Activated CD4-positive, alpha-beta T cell treated with anti-CD3 and anti-CD28 coated beads for 36 hours (primary cell): ENCODE data around the gene FAM149A. TPM values are rescaled to one million over a fixed set of nuclear protein-coding genes. Genes with fewer than 3 reads are reported as not detected.

ENCODE experiments used
- ATAC-seq: fragments of 200-7000 bp; cut with Tn5 transposase; one replicate; pipeline ENCODE4 v1.10.0; 2021; ENCODE audit warnings: mild to moderate bottlenecking, moderate library complexity
- CTCF ChIA-PET: fragments of 350-600 bp; sonication (Branson Sonifier 250); formaldehyde crosslinking; loops from one replicate; lab custom pipeline; 2021; ENCODE audit warnings: antibody characterized with exemption; lab: Charles Lee
- POLR2A ChIA-PET: fragments of 350-600 bp; sonication (Branson Sonifier 250); formaldehyde crosslinking; loops from one replicate; lab custom pipeline; 2021; ENCODE audit warnings: antibody characterized with exemption, inconsistent platforms; lab: Charles Lee
- DNase-seq: peaks from one replicate; pipeline ENCODE4 v3.0.0-alpha.2; 2020
- H3K27ac Mint-ChIP-seq: one replicate; pipeline ENCODE4 v1.8.0; 2021; ENCODE audit warnings: mixed read lengths
- H3K27me3 Mint-ChIP-seq: one replicate; pipeline ENCODE4 v1.8.0; 2021; ENCODE audit warnings: mixed read lengths
- H3K36me3 Mint-ChIP-seq: one replicate; pipeline ENCODE4 v1.8.0; 2021; ENCODE audit warnings: low read depth, mixed read lengths
- H3K4me1 Mint-ChIP-seq: one replicate; pipeline ENCODE4 v1.8.0; 2021; ENCODE audit warnings: mixed read lengths
- H3K4me3 Mint-ChIP-seq: one replicate; pipeline ENCODE4 v1.8.0; 2021; ENCODE audit warnings: mild to moderate bottlenecking, moderate library complexity, mixed read lengths
- H3K9me3 Mint-ChIP-seq: one replicate; pipeline ENCODE4 v1.8.0; 2021; ENCODE audit warnings: low read depth, mixed read lengths
- intact Hi-C, 2 experiments: fragments of 100-400 bp; cut with DNase I in 1 of 2; cut with micrococcal nuclease in 1 of 2; formaldehyde crosslinking; loops; one replicate each; pipeline versions ENCODE4 v1.14.2 to v1.15.1; 2022 to 2024; cut with DNase I, micrococcal nuclease
- total RNA-seq, 2 experiments: library from RNA; stranded (reverse); gene quantifications; one replicate each; pipeline ENCODE4 v1.2.3, GENCODE V29; 2021

Gene FAM149A
- under 1 TPM; 0.44 to 0.59 TPM for total RNA-seq

DNA sequence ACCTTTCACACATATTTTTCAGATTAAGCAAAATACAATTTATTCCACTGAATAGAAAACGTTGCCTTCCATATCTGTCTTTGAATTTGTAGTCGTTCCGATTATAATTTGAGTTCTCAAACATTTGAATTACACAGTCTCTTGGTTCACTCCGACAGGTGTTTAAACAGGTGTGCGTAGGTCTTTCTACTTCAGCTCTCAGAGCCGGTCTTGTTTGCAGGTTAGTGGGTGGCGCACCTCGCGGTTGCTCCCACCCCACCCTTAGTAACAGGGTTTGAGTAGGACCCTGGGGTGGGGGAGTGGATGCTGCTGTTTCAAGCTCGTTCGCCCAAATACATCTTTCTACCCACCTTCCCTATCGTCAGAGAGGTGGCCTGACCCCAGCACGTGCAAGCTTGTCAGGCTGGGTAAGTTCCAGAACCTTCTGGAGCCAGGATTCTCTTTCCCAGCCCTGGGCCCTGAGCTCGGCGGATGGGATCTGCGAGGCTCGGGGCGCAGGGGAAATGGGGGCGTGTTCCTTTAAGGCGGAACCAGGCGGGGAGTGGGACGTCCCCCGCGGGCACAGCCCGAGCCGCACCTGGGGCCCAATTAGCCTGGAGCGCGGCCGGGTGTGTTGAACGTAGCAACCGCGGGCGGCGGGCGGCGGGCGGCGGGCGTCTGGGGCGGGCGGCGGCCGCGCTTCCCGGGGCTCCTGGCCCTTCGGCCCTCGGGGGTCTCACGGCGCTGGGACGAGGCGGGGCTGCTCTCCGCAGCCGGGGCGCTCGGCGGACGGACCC is at the start of gene FAM149A:
FAM149A (plus strand) TSS at position 591 of the 776 bp plus-strand sequence.
- peak; percentile 70 for DNase-seq
- no peak within 1 kb of the TSS for H3K27ac Mint-ChIP-seq
- intact Hi-C loops, result no loop called here
- peak within 1 kb of the TSS; percentile 59 for H3K4me3 Mint-ChIP-seq
- CTCF ChIA-PET, result no interaction called here
- H3K4me1 Mint-ChIP-seq, result peaks cover 7% of the 10 kb centered on the region
- peak; percentile 90 for ATAC-seq
- H3K9me3 Mint-ChIP-seq, result no peaks in the 10 kb centered on the region
- POLR2A ChIA-PET, result no interaction called here
- peaks cover 43% of the 10 kb centered on the region for H3K27me3 Mint-ChIP-seq
- H3K36me3 Mint-ChIP-seq, result no peaks in the 10 kb centered on the region

DNA sequence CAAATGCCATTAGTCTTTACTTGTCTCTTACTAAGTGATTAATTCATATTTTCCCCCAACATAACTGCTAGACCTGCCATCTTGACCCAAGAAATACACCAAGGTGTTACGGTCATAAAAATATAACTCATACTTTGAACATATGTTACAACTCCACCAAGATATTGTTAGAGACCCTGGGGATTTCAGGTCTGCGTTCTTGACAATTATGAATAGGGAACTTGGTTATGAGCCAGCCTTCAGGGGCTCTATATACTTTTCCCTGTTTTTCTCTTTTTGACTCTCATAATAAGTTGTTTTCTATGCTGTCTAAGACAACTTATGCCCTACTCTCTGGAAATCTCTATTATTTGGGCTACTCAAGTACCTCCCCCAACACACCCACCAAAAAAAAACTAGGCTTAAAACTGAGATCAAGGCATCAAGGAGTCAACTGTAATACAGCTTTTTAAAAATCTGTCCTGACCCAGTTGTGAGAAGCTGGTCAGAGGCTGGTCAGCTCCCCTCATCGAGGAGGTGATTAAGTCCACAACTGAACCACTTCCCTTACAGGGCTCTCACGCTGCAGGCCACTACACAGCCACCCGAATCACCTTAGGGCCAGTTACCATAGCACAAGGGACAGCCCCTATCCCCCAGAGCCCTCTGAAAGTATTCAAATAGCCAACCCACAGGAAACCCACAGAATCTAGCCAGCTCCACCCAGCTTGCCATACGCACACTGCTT is 46.1 kb upstream of the FAM149A start:
- no peak overlapping the region for H3K4me3 Mint-ChIP-seq
- peak; percentile 63 for ATAC-seq

DNA sequence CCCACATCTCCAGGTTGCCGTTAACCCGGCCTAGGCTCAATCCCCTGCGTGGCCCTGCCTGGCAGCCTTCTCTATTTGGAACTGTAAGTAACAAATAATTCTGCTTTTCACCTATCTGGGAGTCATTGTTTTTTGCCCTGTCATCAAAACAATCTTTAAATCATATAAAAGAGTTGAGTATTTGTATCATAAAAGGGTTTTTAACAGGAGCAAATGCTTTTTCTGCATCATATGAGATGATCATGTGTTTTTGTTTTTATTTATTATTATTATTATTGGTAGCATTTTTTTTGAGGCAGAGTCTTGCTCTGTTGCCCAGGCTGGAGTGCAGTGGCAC is 45.6 kb upstream of the FAM149A start:
- no peak for ATAC-seq

More for the DNA sequence above, 46.1 kb upstream of the FAM149A start:
- Mint-ChIP-seq H3K27me3 (peaks cover 7% of the 10 kb centered on the region), H3K9me3 (peaks cover 3% of the 10 kb centered on the region), H3K27ac (no peak overlapping the region), H3K36me3 (no peaks in the 10 kb centered on the region), H3K4me1 (peaks cover 5% of the 10 kb centered on the region)
- peak; percentile 11 for DNase-seq
- ChIA-PET POLR2A (no interaction called here), CTCF (interaction anchor here (0.5 to 0.9 kb wide), 3 partner anchors 21 to 450 kb away, joined by 3 to 5 read pairs (median 3); no protein-coding TSS in a partner anchor)
- intact Hi-C loops, result no loop called here

DNA sequence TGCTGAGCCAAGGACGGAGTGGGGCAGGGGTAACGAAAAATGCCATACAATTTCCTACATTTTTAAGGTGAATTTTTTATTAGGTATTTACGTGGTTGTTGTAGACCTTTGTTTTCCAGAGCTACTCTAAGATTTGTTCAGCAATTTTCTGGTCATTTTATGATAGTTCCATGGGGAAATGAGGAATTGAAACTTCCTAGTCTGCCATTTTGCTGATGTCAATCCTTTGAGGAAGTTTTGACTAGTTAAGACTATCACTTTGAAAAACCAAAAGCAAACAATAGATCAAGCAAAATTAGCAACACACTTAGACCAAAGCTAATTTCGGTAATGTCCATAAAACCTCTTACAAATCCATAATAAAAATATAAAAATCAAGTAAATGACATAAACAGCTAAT is 42.6 kb upstream of the FAM149A start:
- H3K36me3 Mint-ChIP-seq, result no peaks in the 10 kb centered on the region
- H3K4me3 Mint-ChIP-seq, result no peak overlapping the region
- ChIA-PET CTCF (interaction anchor here (0.6 to 0.9 kb wide), 2 partner anchors 40 to 402 kb away, joined by 3 read pairs; no protein-coding TSS in a partner anchor), POLR2A (interaction anchor here (0.6 kb wide), 1 partner anchor 19 kb away, joined by 6 read pairs; no protein-coding TSS in a partner anchor)
- no peak overlapping the region for H3K27ac Mint-ChIP-seq
- peaks cover 10% of the 10 kb centered on the region for H3K27me3 Mint-ChIP-seq
- intact Hi-C loops, result no loop called here
- H3K4me1 Mint-ChIP-seq, result peaks cover 5% of the 10 kb centered on the region
- H3K9me3 Mint-ChIP-seq, result peaks cover 3% of the 10 kb centered on the region
- ATAC-seq (no peak), DNase-seq (no peak)

More for the DNA sequence above, 45.6 kb upstream of the FAM149A start:
- peaks cover 5% of the 10 kb centered on the region for H3K4me1 Mint-ChIP-seq
- no peak overlapping the region for H3K27ac Mint-ChIP-seq
- H3K36me3 Mint-ChIP-seq, result no peaks in the 10 kb centered on the region
- H3K27me3 Mint-ChIP-seq, result peaks cover 10% of the 10 kb centered on the region
- ChIA-PET CTCF (interaction anchor here (0.5 to 0.9 kb wide), 3 partner anchors 22 to 450 kb away, joined by 3 to 5 read pairs (median 3); no protein-coding TSS in a partner anchor), POLR2A (no interaction called here)
- DNase-seq, result no peak
- intact Hi-C loops, result no loop called here
- H3K9me3 Mint-ChIP-seq, result peaks cover 3% of the 10 kb centered on the region
- H3K4me3 Mint-ChIP-seq, result no peak overlapping the region

DNA sequence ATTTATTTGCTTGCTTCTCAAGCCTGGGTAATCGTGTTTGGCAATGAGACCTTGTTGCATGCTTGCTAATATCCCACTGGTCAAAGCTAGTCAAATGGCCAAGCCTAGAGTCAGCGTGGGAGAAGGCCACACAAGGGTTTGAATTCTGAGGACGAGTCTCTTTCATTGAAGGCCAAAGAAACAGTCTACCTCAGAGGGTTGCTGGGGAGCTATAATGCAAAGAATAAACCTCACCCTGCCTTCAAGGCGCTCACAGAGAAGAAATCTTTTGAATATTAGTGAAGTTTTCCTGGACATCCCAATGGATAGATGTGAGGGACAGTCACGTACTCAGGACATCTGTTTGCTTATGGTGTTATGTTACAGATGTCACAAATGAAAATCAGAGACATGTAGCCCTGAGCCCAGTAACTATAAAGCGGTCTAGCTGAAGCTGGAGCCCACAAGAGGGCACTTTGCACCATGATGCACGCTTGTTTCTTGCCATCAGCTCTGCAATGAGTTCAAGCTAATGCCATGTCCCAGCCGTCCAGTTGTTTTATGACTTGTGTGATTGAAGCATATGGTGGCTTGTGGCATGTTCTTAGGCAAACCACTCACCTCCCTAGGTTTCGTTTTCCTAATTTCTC is 36.6 kb upstream of the FAM149A start:
- Mint-ChIP-seq H3K27me3 (peaks cover 12% of the 10 kb centered on the region), H3K4me3 (no peak overlapping the region), H3K4me1 (peaks cover 10% of the 10 kb centered on the region), H3K9me3 (no peaks in the 10 kb centered on the region), H3K27ac (no peak overlapping the region), H3K36me3 (no peaks in the 10 kb centered on the region)
- peak; percentile 87 for ATAC-seq
- DNase-seq, result peak; percentile 63
- intact Hi-C loops, result loop anchor here (1.0 to 5.0 kb wide), 4 partner anchors 69 to 134 kb away; no protein-coding TSS in a partner anchor
- ChIA-PET POLR2A (interaction anchor here (0.6 kb wide), 1 partner anchor 451 kb away, joined by 11 read pairs; no protein-coding TSS in a partner anchor), CTCF (interaction anchor here (0.7 to 2.0 kb wide), 7 partner anchors 11 to 191 kb away, joined by 3 to 12 read pairs (median 3); no protein-coding TSS in a partner anchor)

DNA sequence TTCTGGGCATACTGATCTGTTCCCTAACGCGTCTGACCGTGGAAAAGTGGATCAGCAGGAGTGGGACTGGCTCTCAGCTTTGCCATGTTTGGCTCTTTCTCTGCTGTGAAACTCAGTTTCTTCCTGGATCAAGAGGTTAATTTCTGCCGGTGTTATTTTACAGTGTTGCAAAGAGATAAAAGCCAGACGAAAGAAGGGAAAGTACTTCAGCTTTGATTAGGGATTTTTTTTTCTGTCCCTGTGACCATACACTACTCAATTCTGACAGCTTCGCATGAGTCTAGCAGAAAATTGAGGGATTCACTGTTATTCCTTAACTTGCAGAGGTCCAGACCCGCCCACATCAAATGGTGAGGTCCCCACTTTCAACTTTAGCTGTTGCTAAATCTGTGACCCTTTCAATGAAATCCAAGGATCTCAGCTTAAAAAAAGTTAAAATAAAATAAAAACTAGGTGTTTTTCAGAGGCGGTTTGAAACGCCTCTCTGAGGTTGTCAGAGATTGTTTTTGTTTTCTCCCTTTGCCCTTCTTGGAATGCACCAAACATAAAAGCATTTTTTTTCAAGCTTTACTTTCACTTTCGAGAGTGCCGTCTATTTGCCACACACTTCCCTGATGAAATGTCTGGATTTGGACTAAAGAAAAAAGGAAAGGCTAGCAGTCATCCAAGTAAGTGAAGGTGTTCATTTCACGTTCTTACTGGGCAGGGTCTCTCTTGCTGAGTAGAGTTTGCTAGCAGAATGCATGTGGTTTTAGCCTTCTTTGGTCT is 35.7 kb upstream of the FAM149A start, which contains the start of gene TLR3:
TLR3 (plus strand) TSS at position 576 of the 768 bp plus-strand sequence. CDS start 7,464 bp downstream, outside the sequence.
- intact Hi-C loops, result loop anchor here (1.0 to 5.0 kb wide), 4 partner anchors 68 to 134 kb away; no protein-coding TSS in a partner anchor
- no peaks in the 10 kb centered on the region for H3K36me3 Mint-ChIP-seq
- DNase-seq (no peak), ATAC-seq (peak; percentile 45)
- H3K4me1 Mint-ChIP-seq, result peaks cover 10% of the 10 kb centered on the region
- H3K4me3 Mint-ChIP-seq, result peak within 1 kb of the TSS; percentile 59
- no peaks in the 10 kb centered on the region for H3K9me3 Mint-ChIP-seq
- ChIA-PET POLR2A (no interaction called here), CTCF (interaction anchor here (0.7 to 2.0 kb wide), 5 partner anchors 10 to 133 kb away, joined by 3 to 12 read pairs (median 3); no protein-coding TSS in a partner anchor)
- peaks cover 7% of the 10 kb centered on the region for H3K27me3 Mint-ChIP-seq
- peak within 1 kb of the TSS; percentile 33 for H3K27ac Mint-ChIP-seq

DNA sequence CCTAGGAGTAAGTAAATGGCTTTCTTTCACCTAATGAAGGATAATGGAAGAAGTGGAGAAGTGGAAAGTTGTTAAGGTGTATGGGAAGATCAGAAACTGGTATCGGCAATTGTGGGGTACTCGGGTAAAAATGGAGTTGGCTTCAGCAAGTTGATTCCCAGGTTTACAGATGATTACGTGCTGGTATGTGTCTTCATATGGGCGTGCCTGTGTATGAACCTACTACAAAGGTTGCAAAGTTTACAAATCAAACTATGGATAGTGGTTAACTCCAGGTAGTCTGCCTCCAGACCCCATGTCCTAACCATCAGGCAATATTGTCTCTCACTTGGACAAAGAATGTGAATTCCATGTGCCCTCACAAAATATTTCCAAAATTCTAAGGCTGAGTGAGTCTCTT is 34.8 kb upstream of the FAM149A start:
- POLR2A ChIA-PET, result no interaction called here
- intact Hi-C loops, result loop anchor here in 1 of 2 experiments (2.0 to 5.0 kb wide), 2 partner anchors 67 to 133 kb away; no protein-coding TSS in a partner anchor
- H3K4me1 Mint-ChIP-seq, result peaks cover 10% of the 10 kb centered on the region
- H3K27me3 Mint-ChIP-seq, result peaks cover 5% of the 10 kb centered on the region
- no peak for DNase-seq
- no peaks in the 10 kb centered on the region for H3K9me3 Mint-ChIP-seq
- no peak overlapping the region for H3K4me3 Mint-ChIP-seq
- no peak for ATAC-seq
- CTCF ChIA-PET, result no interaction called here
- no peaks in the 10 kb centered on the region for H3K36me3 Mint-ChIP-seq
- H3K27ac Mint-ChIP-seq, result no peak overlapping the region

DNA sequence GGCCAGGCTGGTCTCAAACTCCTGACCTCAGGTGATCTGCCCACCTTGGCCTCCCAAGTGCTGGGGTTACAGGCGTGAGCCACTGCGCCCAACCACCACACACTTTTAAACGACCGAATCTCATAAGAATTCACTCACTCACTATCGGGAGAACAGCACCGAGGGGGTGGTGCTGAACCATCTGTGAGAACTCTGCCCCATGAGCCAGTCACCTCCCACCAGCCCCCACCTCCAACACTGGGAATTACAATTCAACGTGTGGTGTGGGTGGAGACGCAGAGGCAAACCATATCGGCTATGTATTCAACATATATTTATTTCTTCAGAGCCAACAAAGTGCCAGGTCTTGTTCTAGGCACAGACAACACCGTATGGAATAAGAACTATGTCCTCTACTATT is 32.0 kb upstream of the FAM149A start:
- no peak for DNase-seq
- intact Hi-C loops, result no loop called here
- H3K4me3 Mint-ChIP-seq, result no peak overlapping the region
- H3K27me3 Mint-ChIP-seq, result peaks cover 3% of the 10 kb centered on the region
- ChIA-PET CTCF (interaction anchor here (0.6 to 1.4 kb wide), 2 partner anchors 89 to 605 kb away, joined by 3 to 4 read pairs; no protein-coding TSS in a partner anchor), POLR2A (no interaction called here)
- ATAC-seq, result no peak
- H3K27ac Mint-ChIP-seq, result no peak overlapping the region
- no peaks in the 10 kb centered on the region for H3K9me3 Mint-ChIP-seq
- H3K4me1 Mint-ChIP-seq, result peaks cover 10% of the 10 kb centered on the region
- H3K36me3 Mint-ChIP-seq, result no peaks in the 10 kb centered on the region

DNA sequence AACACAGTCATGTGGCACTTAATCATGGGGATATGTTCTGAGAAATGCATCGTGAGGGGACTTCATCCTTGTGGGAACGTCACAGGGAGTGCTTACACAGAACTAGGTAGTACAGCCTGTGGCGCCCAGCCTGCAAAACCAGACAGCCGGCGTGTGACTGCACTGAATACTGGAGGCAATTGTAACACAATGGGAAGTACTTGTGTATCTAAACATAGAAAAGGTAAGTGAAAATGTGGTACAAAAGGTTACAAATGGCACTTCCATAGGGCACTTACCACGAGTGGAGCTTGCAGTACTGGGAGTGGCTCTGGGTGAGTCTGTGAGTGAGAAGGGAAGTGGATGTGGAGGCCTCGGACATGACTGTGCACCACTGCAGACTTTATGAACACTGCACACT is 30.3 kb upstream of the FAM149A start:
- ChIA-PET CTCF (interaction anchor here (1.1 kb wide), 1 partner anchor 477 kb away, joined by 3 read pairs; no protein-coding TSS in a partner anchor), POLR2A (no interaction called here)
- ATAC-seq (no peak), DNase-seq (no peak)
- intact Hi-C loops, result no loop called here
- Mint-ChIP-seq H3K27me3 (peaks cover 2% of the 10 kb centered on the region), H3K4me3 (no peak overlapping the region), H3K9me3 (no peaks in the 10 kb centered on the region), H3K27ac (no peak overlapping the region), H3K36me3 (no peaks in the 10 kb centered on the region), H3K4me1 (peaks cover 4% of the 10 kb centered on the region)

DNA sequence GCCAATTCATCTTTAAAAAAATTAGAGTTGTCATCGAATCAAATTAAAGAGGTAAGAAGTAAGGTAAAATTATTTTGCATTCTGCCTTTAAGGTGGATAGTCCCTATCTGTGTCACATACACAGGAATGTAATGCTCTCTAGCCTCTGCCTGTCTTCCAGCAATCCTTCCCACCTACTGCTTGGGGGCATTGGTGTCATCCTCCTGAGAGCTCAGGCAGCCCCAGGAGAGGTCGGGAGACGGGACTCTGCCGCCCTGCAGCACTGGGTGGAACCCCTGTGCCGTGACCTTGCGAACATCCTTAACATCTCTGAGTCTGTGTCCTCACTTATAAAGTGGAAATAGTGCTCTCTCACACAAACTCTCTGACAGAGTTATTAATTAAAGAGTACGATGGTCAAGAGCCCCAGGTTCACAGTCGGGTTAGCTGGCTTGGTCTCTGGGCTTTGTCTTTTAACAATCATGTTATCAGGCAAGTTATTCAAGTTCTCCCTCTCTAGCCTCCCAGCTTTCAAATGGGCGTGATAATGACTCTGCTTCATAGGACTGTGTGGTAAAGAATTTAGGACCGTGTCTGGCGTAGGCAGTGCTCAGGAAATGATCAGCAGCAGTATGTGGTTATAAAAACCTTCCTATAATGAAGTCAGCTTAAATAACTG is 25.4 kb upstream of the FAM149A start:
- ChIA-PET CTCF (interaction anchor here (1.2 to 2.2 kb wide), 2 partner anchors 11 to 58 kb away, joined by 3 to 8 read pairs; no protein-coding TSS in a partner anchor), POLR2A (no interaction called here)
- no peak overlapping the region for H3K27ac Mint-ChIP-seq
- no peak for DNase-seq
- H3K4me1 Mint-ChIP-seq, result no peaks in the 10 kb centered on the region
- no peak for ATAC-seq
- intact Hi-C loops, result no loop called here
- no peaks in the 10 kb centered on the region for H3K9me3 Mint-ChIP-seq
- H3K27me3 Mint-ChIP-seq, result peaks cover 4% of the 10 kb centered on the region
- H3K4me3 Mint-ChIP-seq, result no peak overlapping the region
- H3K36me3 Mint-ChIP-seq, result no peaks in the 10 kb centered on the region
